Nephron progenitor cell (in vitro differentiated cells): ENCODE data around the gene AMELX.

Experiments
- DNase-seq: peaks from one replicate; pipeline ENCODE4 v3.0.0; 2021
- H3K27ac Mint-ChIP-seq: 2 replicates; pipeline ENCODE4 v1.8.0; 2021; ENCODE audit warnings: mild to moderate bottlenecking, moderate library complexity, mixed read lengths
- H3K27me3 Mint-ChIP-seq: 2 replicates; pipeline ENCODE4 v1.8.0; 2021; ENCODE audit warnings: mild to moderate bottlenecking, low read depth, mixed read lengths; ENCODE audit not compliant: poor library complexity
- H3K36me3 Mint-ChIP-seq: 2 replicates; pipeline ENCODE4 v1.8.0; 2021; ENCODE audit warnings: low read depth, mixed read lengths
- H3K4me1 Mint-ChIP-seq: 2 replicates; pipeline ENCODE4 v1.8.0; 2021; ENCODE audit warnings: mixed read lengths
- H3K4me3 Mint-ChIP-seq: 2 replicates; pipeline ENCODE4 v1.8.0; 2021; ENCODE audit warnings: mild to moderate bottlenecking, moderate library complexity, mixed read lengths
- H3K9me3 Mint-ChIP-seq: 2 replicates; pipeline ENCODE4 v1.8.0; 2021; ENCODE audit warnings: mild to moderate bottlenecking, moderate library complexity, mixed read lengths
- TF ChIP-seq, protein P1 (sequence below): fragments of 200-600 bp; sonication (generic); IDR thresholded peaks from 2 replicates; pipeline ENCODE4 v1.5.0; 2021; ENCODE audit warnings: antibody characterized with exemption

Gene AMELX

DNA sequence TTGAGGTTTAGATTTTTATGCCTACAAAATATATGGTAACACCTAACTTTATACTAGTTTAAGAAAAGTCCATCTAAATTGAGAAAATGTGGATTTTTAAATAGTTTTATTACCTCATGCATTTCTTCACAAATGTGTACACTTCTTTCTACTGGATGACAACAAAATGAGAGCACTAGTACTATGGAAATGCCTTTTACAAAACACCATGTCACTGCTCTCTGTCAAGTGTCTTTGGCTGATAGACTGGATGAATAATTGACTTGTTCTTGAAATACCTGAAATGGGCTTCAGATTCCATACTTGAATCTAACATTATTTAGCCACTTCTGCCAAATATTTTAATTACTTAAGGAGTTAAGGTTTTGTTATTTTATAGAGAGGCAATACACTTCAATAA, 49.5 kb downstream of the AMELX start:
- Mint-ChIP-seq H3K27me3 (peaks cover 9% of the 10 kb centered on the region), H3K27ac (no peak overlapping the region), H3K36me3 (no peaks in the 10 kb centered on the region), H3K9me3 (peaks cover 23% of the 10 kb centered on the region), H3K4me1 (peaks cover 5% of the 10 kb centered on the region), H3K4me3 (no peak overlapping the region)
- TF ChIP-seq, protein P1, sequence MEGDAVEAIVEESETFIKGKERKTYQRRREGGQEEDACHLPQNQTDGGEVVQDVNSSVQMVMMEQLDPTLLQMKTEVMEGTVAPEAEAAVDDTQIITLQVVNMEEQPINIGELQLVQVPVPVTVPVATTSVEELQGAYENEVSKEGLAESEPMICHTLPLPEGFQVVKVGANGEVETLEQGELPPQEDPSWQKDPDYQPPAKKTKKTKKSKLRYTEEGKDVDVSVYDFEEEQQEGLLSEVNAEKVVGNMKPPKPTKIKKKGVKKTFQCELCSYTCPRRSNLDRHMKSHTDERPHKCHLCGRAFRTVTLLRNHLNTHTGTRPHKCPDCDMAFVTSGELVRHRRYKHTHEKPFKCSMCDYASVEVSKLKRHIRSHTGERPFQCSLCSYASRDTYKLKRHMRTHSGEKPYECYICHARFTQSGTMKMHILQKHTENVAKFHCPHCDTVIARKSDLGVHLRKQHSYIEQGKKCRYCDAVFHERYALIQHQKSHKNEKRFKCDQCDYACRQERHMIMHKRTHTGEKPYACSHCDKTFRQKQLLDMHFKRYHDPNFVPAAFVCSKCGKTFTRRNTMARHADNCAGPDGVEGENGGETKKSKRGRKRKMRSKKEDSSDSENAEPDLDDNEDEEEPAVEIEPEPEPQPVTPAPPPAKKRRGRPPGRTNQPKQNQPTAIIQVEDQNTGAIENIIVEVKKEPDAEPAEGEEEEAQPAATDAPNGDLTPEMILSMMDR, result no peak
- no peak for DNase-seq

DNA sequence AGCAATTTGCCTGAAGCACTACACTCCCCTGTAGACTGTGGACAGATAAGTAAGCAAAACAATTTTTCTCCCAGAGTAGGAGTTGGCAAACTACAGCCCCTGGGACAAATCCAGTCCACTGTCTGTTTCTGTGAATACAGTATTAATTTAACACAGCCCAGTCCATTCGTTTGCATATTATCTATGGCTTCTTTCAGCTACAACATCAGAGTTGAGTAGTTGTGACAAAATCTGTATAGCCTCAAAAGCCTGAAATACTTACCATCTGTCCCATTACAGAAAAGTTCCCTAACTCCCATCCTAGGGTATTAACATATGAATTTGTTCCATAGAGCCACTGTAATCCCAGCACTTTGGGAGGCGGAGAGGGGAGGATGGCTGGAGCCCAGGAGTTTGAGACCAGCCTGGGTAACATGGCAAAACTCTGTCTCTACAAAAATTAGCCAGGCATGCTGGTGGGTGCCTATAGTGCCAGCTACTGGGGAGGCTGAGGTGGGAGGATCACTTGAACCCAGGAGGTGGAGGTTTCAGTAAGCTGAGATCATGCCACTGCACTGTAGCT, 53.0 kb downstream of the AMELX start:
- DNase-seq, result no peak
- Mint-ChIP-seq H3K9me3 (peaks cover 12% of the 10 kb centered on the region), H3K27me3 (no peaks in the 10 kb centered on the region), H3K27ac (no peak overlapping the region), H3K4me1 (peaks cover 5% of the 10 kb centered on the region), H3K4me3 (no peak overlapping the region), H3K36me3 (no peaks in the 10 kb centered on the region)
- TF ChIP-seq, protein P1, result no peak

DNA sequence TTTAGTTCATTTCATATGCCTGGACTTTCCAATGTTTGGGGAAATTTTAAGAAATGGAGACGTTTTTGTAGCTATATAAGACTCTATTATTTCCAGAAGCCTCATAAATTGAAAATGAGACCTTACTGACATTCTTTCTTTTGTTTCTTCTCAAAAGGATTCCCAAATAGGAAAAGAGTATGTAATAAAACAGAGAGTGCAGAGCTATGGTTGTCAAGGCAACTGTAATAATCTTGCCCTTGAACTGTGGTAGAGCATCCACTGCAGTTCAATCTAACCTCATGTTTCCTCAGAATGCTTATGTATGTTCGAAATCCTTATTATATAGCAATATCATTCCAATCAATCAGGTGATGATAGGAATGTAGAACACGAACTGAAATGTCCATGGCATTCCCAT, 54.1 kb downstream of the AMELX start:
- TF ChIP-seq, protein P1, result no peak
- Mint-ChIP-seq H3K27me3 (no peaks in the 10 kb centered on the region), H3K27ac (no peak overlapping the region), H3K4me1 (no peaks in the 10 kb centered on the region), H3K36me3 (no peaks in the 10 kb centered on the region), H3K9me3 (peaks cover 8% of the 10 kb centered on the region), H3K4me3 (no peak overlapping the region)
- DNase-seq, result no peak

DNA sequence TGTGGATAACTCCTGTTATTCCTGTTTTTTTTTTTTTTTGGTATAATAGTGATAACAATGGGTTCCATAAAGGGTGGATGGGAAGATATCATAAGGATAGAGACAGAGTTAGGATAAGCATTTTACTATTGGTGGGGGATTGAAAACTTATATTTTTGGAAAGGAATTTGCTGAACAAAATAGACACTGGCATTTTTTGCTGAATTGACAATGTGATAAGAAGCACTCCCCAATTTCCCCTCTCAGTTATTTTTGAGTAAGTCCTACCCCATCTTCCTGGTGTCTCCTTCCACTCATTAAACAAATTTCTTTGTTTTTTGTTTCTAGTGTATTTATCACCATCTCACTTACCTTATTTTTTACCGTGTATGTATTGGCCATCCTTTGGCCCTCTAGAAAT, 55.8 kb downstream of the AMELX start:
- no peak overlapping the region for H3K27ac Mint-ChIP-seq

DNA sequence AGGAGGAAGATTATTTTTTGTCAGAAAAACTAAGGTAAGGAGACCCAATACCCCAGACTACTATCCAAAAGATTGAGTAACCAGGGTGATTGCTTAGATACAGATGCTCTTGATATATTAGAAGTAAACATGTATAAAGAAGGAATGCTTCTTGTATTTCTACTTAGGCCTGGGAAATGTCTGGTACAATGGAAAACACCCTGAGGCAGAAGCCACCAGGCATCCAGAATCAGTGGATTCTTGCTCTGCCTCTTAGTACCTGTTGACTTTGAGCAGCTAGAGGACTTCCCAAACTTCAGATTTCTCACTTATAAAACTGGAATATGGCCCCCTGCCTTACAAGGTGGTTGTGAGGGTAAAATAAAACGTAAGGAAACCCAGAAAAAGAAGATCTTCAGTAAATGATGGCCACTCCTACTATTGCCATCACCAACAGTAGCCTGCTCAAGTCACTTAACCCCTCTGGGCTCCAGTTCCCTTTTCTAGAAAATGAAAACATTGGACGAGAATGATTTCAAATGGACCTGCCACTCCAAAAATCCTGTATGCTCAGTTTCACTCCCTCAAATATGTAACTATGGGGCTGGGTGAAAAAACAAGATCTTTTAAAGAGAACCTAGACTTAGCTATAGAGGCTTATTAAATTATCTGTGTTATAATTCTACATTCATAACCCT, 56.6 kb downstream of the AMELX start:
- H3K27ac Mint-ChIP-seq, result no peak overlapping the region
- H3K4me1 Mint-ChIP-seq, result no peaks in the 10 kb centered on the region

More for the DNA sequence above, 55.8 kb downstream of the AMELX start:
- no peaks in the 10 kb centered on the region for H3K27me3 Mint-ChIP-seq
- H3K4me3 Mint-ChIP-seq, result no peak overlapping the region
- DNase-seq, result no peak
- TF ChIP-seq, protein P1, result no peak
- H3K36me3 Mint-ChIP-seq, result no peaks in the 10 kb centered on the region
- no peaks in the 10 kb centered on the region for H3K4me1 Mint-ChIP-seq
- peaks cover 4% of the 10 kb centered on the region for H3K9me3 Mint-ChIP-seq

More for the DNA sequence above, 56.6 kb downstream of the AMELX start:
- Mint-ChIP-seq H3K9me3 (peaks cover 4% of the 10 kb centered on the region), H3K27me3 (no peaks in the 10 kb centered on the region), H3K36me3 (no peaks in the 10 kb centered on the region), H3K4me3 (no peak overlapping the region)
- TF ChIP-seq, protein P1, result no peak
- DNase-seq, result no peak
